Measurements from ENCODE around the gene CELSR1.

The CELSR1 gene

GRCh38 chr22:46346680-46347405 lies 190.6 kb downstream of the CELSR1 start:
- DNase-seq, result no peak

GRCh38 chr22:46340676-46341075 lies 196.7 kb downstream of the CELSR1 start:
- no peak for DNase-seq

GRCh38 chr22:46339956-46340355 lies 197.5 kb downstream of the CELSR1 start:
- no peak for DNase-seq

- DNase-seq, result no peak
Observed at GRCh38 chr22:46338636-46339035, 198.8 kb downstream of the CELSR1 start.

- DNase-seq, result no peak
Observed at GRCh38 chr22:46337870-46338269, 199.6 kb downstream of the CELSR1 start.

GRCh38 chr22:46336119-46337078 lies 201.0 kb downstream of the CELSR1 start:
- DNase-seq, result no peak

- peak; percentile 51 for DNase-seq
Observed at GRCh38 chr22:46335201-46336118, 202.0 kb downstream of the CELSR1 start, which contains the start of gene TRMU. TRMU (plus strand) TSS chr22:46335714; CDS start chr22:46335765, 51 bp downstream.

- DNase-seq, result no peak
Observed at GRCh38 chr22:46331496-46331895, 205.9 kb downstream of the CELSR1 start.

GRCh38 chr22:46330426-46330825 lies 207.0 kb downstream of the CELSR1 start:
- DNase-seq, result no peak

- DNase-seq, result no peak
Observed at GRCh38 chr22:46329616-46330015, 207.8 kb downstream of the CELSR1 start.

- DNase-seq, result no peak
Observed at GRCh38 chr22:46328797-46329196, 208.6 kb downstream of the CELSR1 start.

- no peak for DNase-seq
Observed at GRCh38 chr22:46327691-46328465, 209.5 kb downstream of the CELSR1 start.

- no peak for DNase-seq
Observed at GRCh38 chr22:46326066-46326680, 211.2 kb downstream of the CELSR1 start.

- DNase-seq, result no peak
Observed at GRCh38 chr22:46323162-46323561, 214.3 kb downstream of the CELSR1 start.

- no peak for DNase-seq
Observed at GRCh38 chr22:46322711-46323110, 214.7 kb downstream of the CELSR1 start.

- no peak for DNase-seq
Observed at GRCh38 chr22:46320716-46321386, 216.6 kb downstream of the CELSR1 start.

GRCh38 chr22:46320166-46320710 lies 217.2 kb downstream of the CELSR1 start:
- no peak for DNase-seq

- no peak for DNase-seq
Observed at GRCh38 chr22:46319319-46319718, 218.1 kb downstream of the CELSR1 start.

- no peak for DNase-seq
Observed at GRCh38 chr22:46318576-46318975, 218.8 kb downstream of the CELSR1 start.

GRCh38 chr22:46317646-46318045 lies 219.8 kb downstream of the CELSR1 start:
- DNase-seq, result no peak

Measured in effector CD4-positive, alpha-beta T cell (primary cell).